ENCODE results near the gene STRADA.

The STRADA gene

GRCh38 chr17:63686138-63686685, 55.4 kb downstream of the STRADA start:
- no peak for DNase-seq (ENCODE audit: low read depth in 1 of 2, low spot score in 1 of 2)

GRCh38 chr17:63685578-63685977, 56.0 kb downstream of the STRADA start:
- no peak for DNase-seq (ENCODE audit: low read depth in 1 of 2, low spot score in 1 of 2)

- DNase-seq (ENCODE audit: low read depth in 1 of 2, low spot score in 1 of 2): no peak
Observed at GRCh38 chr17:63685041-63685440, 56.6 kb downstream of the STRADA start.

GRCh38 chr17:63682981-63683380, 58.6 kb downstream of the STRADA start:
- no peak for DNase-seq (ENCODE audit: low read depth in 1 of 2, low spot score in 1 of 2)

- DNase-seq (ENCODE audit: low read depth in 1 of 2, low spot score in 1 of 2): no peak
Observed at GRCh38 chr17:63682441-63682840, 59.2 kb downstream of the STRADA start.

GRCh38 chr17:63681530-63681929, 60.1 kb downstream of the STRADA start:
- no peak for DNase-seq (ENCODE audit: low read depth in 1 of 2, low spot score in 1 of 2)

GRCh38 chr17:63680700-63681099, 60.9 kb downstream of the STRADA start:
- no peak for DNase-seq (ENCODE audit: low read depth in 1 of 2, low spot score in 1 of 2)

- no peak for DNase-seq (ENCODE audit: low read depth in 1 of 2, low spot score in 1 of 2)
Observed at GRCh38 chr17:63679214-63679613, 62.4 kb downstream of the STRADA start.

- DNase-seq (ENCODE audit: low read depth in 1 of 2, low spot score in 1 of 2): no peak
Observed at GRCh38 chr17:63676584-63676983, 65.0 kb downstream of the STRADA start.

GRCh38 chr17:63675607-63676546, 65.7 kb downstream of the STRADA start:
- DNase-seq (ENCODE audit: low read depth in 1 of 2, low spot score in 1 of 2): no peak

- no peak for DNase-seq (ENCODE audit: low read depth in 1 of 2, low spot score in 1 of 2)
Observed at GRCh38 chr17:63675231-63675606, 66.4 kb downstream of the STRADA start.

- DNase-seq (ENCODE audit: low read depth in 1 of 2, low spot score in 1 of 2): no peak
Observed at GRCh38 chr17:63672856-63673255, 68.7 kb downstream of the STRADA start.

- no peak for DNase-seq (ENCODE audit: low read depth in 1 of 2, low spot score in 1 of 2)
Observed at GRCh38 chr17:63665527-63666214, 75.9 kb downstream of the STRADA start.

GRCh38 chr17:63659850-63660249, 81.7 kb downstream of the STRADA start:
- DNase-seq (ENCODE audit: low read depth in 1 of 2, low spot score in 1 of 2): no peak

GRCh38 chr17:63658366-63658765, 83.2 kb downstream of the STRADA start:
- no peak for DNase-seq (ENCODE audit: low read depth in 1 of 2, low spot score in 1 of 2)

GRCh38 chr17:63657786-63658185, 83.8 kb downstream of the STRADA start:
- no peak for DNase-seq (ENCODE audit: low read depth in 1 of 2, low spot score in 1 of 2)

- DNase-seq (ENCODE audit: low read depth in 1 of 2, low spot score in 1 of 2): no peak
Observed at GRCh38 chr17:63653050-63653449, 88.5 kb downstream of the STRADA start.

Measured in stimulated activated CD4-positive, alpha-beta T cell treated with anti-CD3 and anti-CD28 coated beads, Interleukin-15, amount 100 ng/mL, for 1 hour (primary cell).